Right renal cortex interstitium (tissue), 3 donors: Measurements from ENCODE around the gene IGF2. TPM values are rescaled to one million over a fixed set of nuclear protein-coding genes. Genes with fewer than 3 reads are reported as not detected.

Experiments used
- polyA plus RNA-seq, 3 donors: library from polyadenylated mRNA; unstranded; fragments of 120-200 nt; gene quantifications; one replicate each; pipeline ENCODE4 v1.2.1, GENCODE V29; 2013; ENCODE audit not compliant: insufficient read length in 3 of 3

The IGF2 gene
- polyA plus RNA-seq, 3 donors, result 718 to 837 (median 829) TPM

Other genes with a start within 250 kb of the IGF2 start
- gene PRR33, start 247.5 kb downstream of the IGF2 start, polyA plus RNA-seq, result under 1 TPM; 0.04 to 0.07 (median 0.07) TPM
- gene TNNT3, start 219.7 kb downstream of the IGF2 start, polyA plus RNA-seq, result 1 to 10 TPM; 5.3 to 7.3 (median 5.9) TPM
- gene MRPL23, start 192.1 kb downstream of the IGF2 start, polyA plus RNA-seq, result 10 to 100 TPM; 49.9 to 54.0 (median 50.6) TPM
- gene H19, start 141.5 kb downstream of the IGF2 start, polyA plus RNA-seq, result 1,000 to 10,000 TPM; 2,355 to 2,928 (median 2,601) TPM
- gene INS, start 21.8 kb upstream of the IGF2 start, polyA plus RNA-seq, result not detected
- 1 to 10 TPM in 1 of 3 donors, under 1 TPM in 2; 0.74 to 1.3 (median 0.97) TPM for gene TH, start 32.4 kb upstream of the IGF2 start, polyA plus RNA-seq
- gene ASCL2, start 131.2 kb upstream of the IGF2 start, polyA plus RNA-seq, result 1 to 10 TPM; 1.9 to 2.7 (median 2.0) TPM
- gene C11orf21, start 162.5 kb upstream of the IGF2 start, polyA plus RNA-seq, result under 1 TPM; 0.55 to 0.82 (median 0.56) TPM
- 1 to 10 TPM; 1.9 to 2.3 (median 2.2) TPM for gene TSPAN32, start 162.6 kb upstream of the IGF2 start, polyA plus RNA-seq
- 100 to 1,000 TPM; 535 to 636 (median 610) TPM for gene CD81, start 237.9 kb upstream of the IGF2 start, polyA plus RNA-seq